Lower leg skin (tissue), 3 donors: ENCODE data around the gene SLC6A16.

ENCODE experiments used
- CTCF ChIP-seq, 3 donors: fragments of 450-650 bp; IDR thresholded peaks; one replicate each; pipeline ENCODE4 v1.5.1; 2016; ENCODE audit warnings: antibody characterized with exemption in 3 of 3, mild to moderate bottlenecking in 3 of 3, moderate library complexity in 2 of 3
- POLR2A ChIP-seq, 2 donors: fragments of 450-650 bp; IDR thresholded peaks; one replicate each; pipeline ENCODE4 v1.6.1; 2016 to 2017; ENCODE audit warnings: antibody characterized with exemption in 2 of 2, mild to moderate bottlenecking in 1 of 2, moderate library complexity in 1 of 2

DNA sequence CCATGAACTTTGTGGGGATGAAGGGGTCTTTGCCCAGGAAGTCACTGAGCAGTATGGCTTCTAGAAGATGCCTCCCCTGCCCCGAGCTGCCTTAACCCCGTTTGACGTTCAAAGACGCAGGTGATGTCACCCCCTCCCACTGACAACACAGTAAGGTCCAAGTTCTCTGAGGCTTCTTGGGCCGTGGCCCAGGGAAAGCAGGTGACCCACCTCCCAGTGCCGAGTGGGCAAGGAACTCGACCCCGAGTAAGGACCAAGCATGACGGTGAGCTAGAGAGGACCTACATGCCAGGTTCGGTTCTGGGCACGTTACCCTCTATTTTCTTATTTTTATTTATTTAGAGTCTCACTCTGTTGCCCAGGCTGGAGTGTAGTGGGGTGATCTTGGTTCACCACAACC is 81.3 kb downstream of the SLC6A16 start:
- TF ChIP-seq CTCF (IDR thresholded peaks at IDR 0.05) (no peak), POLR2A (IDR thresholded peaks at IDR 0.05) (no peak)
